22Rv1 (cell line): Measurements from ENCODE around the gene ARG2.

Source experiments
- ZFX ChIP-seq: fragments of 450-650 bp; IDR thresholded peaks from 2 replicates; pipeline ENCODE4 v1.6.1; 2017; ENCODE audit warnings: antibody characterized with exemption, borderline replicate concordance
- TF ChIP-seq, protein P1 (sequence below): fragments of 450-650 bp; IDR thresholded peaks from 2 replicates; pipeline ENCODE4 v1.5.1; 2017; ENCODE audit warnings: mild to moderate bottlenecking

DNA sequence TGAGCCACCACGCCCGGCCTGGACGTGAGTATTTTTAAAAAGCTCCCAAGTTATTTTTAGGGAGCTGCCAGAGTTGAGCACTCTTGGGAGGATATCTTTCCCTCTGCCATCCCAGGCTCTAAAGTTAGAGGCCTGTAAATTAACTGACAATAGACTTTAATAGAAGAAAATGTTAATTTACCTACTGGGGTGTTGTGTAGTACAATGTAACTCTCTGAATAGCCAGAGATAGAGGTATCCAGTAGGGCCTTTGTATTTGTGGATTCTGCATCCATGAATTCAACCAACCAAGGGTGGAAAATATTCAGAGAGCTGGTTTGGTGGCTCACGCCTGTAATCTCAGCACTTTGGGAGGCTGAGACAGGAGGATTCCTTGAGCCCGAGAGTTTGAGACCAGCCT lies 12.1 kb upstream of the ARG2 start:
- TF ChIP-seq, protein P1, sequence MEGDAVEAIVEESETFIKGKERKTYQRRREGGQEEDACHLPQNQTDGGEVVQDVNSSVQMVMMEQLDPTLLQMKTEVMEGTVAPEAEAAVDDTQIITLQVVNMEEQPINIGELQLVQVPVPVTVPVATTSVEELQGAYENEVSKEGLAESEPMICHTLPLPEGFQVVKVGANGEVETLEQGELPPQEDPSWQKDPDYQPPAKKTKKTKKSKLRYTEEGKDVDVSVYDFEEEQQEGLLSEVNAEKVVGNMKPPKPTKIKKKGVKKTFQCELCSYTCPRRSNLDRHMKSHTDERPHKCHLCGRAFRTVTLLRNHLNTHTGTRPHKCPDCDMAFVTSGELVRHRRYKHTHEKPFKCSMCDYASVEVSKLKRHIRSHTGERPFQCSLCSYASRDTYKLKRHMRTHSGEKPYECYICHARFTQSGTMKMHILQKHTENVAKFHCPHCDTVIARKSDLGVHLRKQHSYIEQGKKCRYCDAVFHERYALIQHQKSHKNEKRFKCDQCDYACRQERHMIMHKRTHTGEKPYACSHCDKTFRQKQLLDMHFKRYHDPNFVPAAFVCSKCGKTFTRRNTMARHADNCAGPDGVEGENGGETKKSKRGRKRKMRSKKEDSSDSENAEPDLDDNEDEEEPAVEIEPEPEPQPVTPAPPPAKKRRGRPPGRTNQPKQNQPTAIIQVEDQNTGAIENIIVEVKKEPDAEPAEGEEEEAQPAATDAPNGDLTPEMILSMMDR = no peak
- no peak for TF ChIP-seq ZFX
